HUES48 (cell line): ENCODE data around the gene TNN.
"Not testable (repeated sequence)": the region's sequence is repeated elsewhere in the genome, so short reads cannot be mapped to it uniquely, and the experiment has no call there.

Source experiments
- H3K27ac ChIP-seq: one replicate; pipeline ENCODE4 v1.7.0; 2013; ENCODE audit warnings: low read depth, low read length, inconsistent platforms
- H3K27me3 ChIP-seq: 2 replicates; pipeline ENCODE4 v1.6.1; 2013; ENCODE audit warnings: mild to moderate bottlenecking, low read length; ENCODE audit not compliant: control insufficient read depth, insufficient read depth
- H3K36me3 ChIP-seq: 2 replicates; pipeline ENCODE4 v1.6.1; 2013; ENCODE audit warnings: low read length; ENCODE audit not compliant: control insufficient read depth, insufficient read depth
- H3K4me1 ChIP-seq: 2 replicates; pipeline ENCODE4 v1.6.1; 2013; ENCODE audit warnings: mild to moderate bottlenecking, low read length; ENCODE audit not compliant: control insufficient read depth, insufficient read depth
- H3K4me3 ChIP-seq: 2 replicates; pipeline ENCODE4 v1.5.1; 2013; ENCODE audit warnings: mild to moderate bottlenecking, low read depth, low read length
- H3K9ac ChIP-seq: 2 replicates; pipeline ENCODE4 v1.6.1; 2013; ENCODE audit warnings: mild to moderate bottlenecking, low read depth, low read length, moderate library complexity
- H3K9me3 ChIP-seq: 2 replicates; pipeline ENCODE4 v1.6.1; 2013; ENCODE audit warnings: low read length; ENCODE audit not compliant: control insufficient read depth, insufficient read depth

Gene TNN

DNA sequence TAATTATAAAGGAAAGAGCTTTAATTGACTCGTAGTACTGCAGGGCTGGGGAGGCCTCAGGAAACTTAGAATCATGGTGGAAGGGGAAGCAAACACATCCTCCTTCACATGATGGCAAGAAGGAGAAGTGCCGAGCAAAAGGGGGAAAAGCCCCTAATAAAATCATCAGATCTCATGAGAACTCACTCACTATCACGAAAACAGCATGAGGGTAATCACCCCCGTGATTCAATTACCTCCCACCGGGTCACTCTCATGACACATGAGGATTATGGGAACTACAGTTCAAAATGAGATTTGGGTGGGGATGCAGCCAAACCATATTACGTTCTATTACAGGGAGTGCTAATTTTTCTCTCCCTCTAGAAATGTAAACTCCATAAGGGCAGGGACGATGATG is 30.2 kb upstream of the TNN start:
- H3K4me3 ChIP-seq, result no peak overlapping the region
- no peaks in the 10 kb centered on the region for H3K27me3 ChIP-seq
- H3K9ac ChIP-seq, result no peak overlapping the region
- H3K27ac ChIP-seq, result no peak overlapping the region
- no peaks in the 10 kb centered on the region for H3K36me3 ChIP-seq
- H3K4me1 ChIP-seq, result peaks cover 15% of the 10 kb centered on the region
- no peaks in the 10 kb centered on the region for H3K9me3 ChIP-seq

DNA sequence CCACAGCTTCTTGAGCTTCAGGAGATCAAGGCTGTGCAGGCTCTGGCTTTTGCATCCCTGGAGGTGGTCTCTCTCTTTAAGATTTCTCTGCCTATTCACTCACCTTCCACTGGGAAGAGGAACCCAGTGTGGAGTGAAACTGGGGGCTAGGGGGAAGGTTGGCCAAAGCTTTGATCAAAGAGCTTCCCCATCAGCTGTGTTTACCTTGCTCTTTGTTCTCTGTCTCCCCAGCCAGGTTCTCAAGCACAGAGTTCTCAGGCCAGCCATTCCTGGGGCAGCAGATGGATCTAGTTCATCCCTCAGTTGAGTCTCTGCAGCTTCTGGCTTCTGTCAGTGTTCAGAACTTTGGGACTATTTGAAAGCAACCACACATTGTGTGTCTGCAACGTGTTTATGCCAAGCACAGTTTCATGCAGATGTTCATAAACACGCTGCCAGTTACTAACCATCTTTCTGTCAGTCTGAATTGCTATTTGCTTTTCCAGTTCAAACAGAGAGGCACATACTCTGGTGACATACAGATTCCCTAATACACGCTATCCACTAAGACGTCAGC is 27.2 kb upstream of the TNN start:
- H3K9ac ChIP-seq, result no peak overlapping the region
- H3K27ac ChIP-seq, result no peak overlapping the region
- peaks cover 23% of the 10 kb centered on the region for H3K4me1 ChIP-seq
- H3K27me3 ChIP-seq, result no peaks in the 10 kb centered on the region
- H3K4me3 ChIP-seq, result no peak overlapping the region
- H3K9me3 ChIP-seq, result no peaks in the 10 kb centered on the region
- H3K36me3 ChIP-seq, result no peaks in the 10 kb centered on the region

- Histone ChIP-seq H3K4me1 (peaks cover 8% of the 10 kb centered on the region), H3K9ac (no peak overlapping the region), H3K27me3 (no peaks in the 10 kb centered on the region), H3K4me3 (no peak overlapping the region), H3K27ac (no peak overlapping the region), H3K36me3 (no peaks in the 10 kb centered on the region), H3K9me3 (no peaks in the 10 kb centered on the region)
These were observed 25.0 kb upstream of the TNN start for GRCh38 chr1:175042650-175043049.

- no peak overlapping the region for H3K9ac ChIP-seq
- H3K4me3 ChIP-seq, result no peak overlapping the region
These were observed 23.8 kb upstream of the TNN start for GRCh38 chr1:175043824-175044223.

GRCh38 chr1:175044591-175044990 is 23.0 kb upstream of the TNN start:
- not testable (repeated sequence) for H3K9ac ChIP-seq, H3K27ac ChIP-seq, H3K36me3 ChIP-seq, H3K27me3 ChIP-seq, H3K9me3 ChIP-seq, H3K4me3 ChIP-seq, H3K4me1 ChIP-seq

More at GRCh38 chr1:175043824-175044223, 23.8 kb upstream of the TNN start:
- Histone ChIP-seq H3K4me1 (peaks cover 8% of the 10 kb centered on the region), H3K27ac (no peak overlapping the region), H3K27me3 (no peaks in the 10 kb centered on the region), H3K9me3 (no peaks in the 10 kb centered on the region), H3K36me3 (no peaks in the 10 kb centered on the region)

DNA sequence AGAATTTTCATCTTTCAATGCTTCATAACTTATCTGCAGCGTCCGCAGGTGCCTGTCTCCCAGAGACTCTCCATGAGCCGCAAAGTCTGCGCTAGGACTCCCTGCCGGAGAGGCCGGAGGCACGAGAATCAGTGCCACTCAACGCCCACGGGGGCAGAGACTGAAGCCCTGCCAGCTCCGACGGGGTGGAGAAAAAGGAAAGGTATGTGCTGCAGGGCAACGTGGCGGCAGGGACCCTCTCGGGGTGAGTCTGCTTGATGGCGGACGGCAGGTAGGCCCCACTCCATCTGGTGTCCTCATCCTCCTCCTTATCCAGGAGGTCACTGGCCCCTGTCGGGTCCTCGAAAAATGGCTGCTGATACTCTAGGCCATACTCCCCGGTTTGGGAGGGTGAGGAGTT is 22.5 kb upstream of the TNN start:
- H3K9ac ChIP-seq, result no peak overlapping the region
- no peaks in the 10 kb centered on the region for H3K36me3 ChIP-seq
- H3K27ac ChIP-seq, result no peak overlapping the region
- no peak overlapping the region for H3K4me3 ChIP-seq
- H3K4me1 ChIP-seq, result peaks cover 8% of the 10 kb centered on the region
- H3K9me3 ChIP-seq, result no peaks in the 10 kb centered on the region
- H3K27me3 ChIP-seq, result no peaks in the 10 kb centered on the region

DNA sequence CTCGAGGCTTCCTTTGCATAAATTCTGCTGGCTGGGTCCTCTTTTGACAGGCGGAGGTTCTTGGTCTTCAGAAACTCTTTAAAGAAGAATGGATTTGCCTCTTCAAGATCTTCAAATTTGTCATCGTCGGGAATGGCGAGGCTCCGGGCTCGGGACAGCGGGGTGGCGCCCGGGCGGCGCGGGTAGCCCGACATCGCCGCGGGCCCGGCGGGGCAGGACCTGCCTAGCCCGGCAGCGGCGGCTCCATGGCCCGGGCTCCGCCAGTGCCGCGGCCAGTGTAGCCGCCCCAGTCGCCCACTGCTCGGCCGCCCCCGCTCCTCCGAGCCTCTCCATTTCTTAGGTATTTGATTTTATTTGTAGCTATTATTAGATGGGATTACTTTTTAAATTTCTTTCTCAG is 22.1 kb upstream of the TNN start:
- Histone ChIP-seq H3K27ac (no peak overlapping the region), H3K4me1 (peaks cover 8% of the 10 kb centered on the region), H3K27me3 (no peaks in the 10 kb centered on the region), H3K9me3 (no peaks in the 10 kb centered on the region), H3K4me3 (no peak overlapping the region), H3K9ac (no peak overlapping the region), H3K36me3 (no peaks in the 10 kb centered on the region)

- Histone ChIP-seq H3K27me3 (no peaks in the 10 kb centered on the region), H3K36me3 (no peaks in the 10 kb centered on the region), H3K27ac (no peak overlapping the region), H3K4me1 (no peaks in the 10 kb centered on the region), H3K4me3 (no peak overlapping the region), H3K9ac (no peak overlapping the region), H3K9me3 (no peaks in the 10 kb centered on the region)
These were observed 16.6 kb upstream of the TNN start for GRCh38 chr1:175050992-175051391.

DNA sequence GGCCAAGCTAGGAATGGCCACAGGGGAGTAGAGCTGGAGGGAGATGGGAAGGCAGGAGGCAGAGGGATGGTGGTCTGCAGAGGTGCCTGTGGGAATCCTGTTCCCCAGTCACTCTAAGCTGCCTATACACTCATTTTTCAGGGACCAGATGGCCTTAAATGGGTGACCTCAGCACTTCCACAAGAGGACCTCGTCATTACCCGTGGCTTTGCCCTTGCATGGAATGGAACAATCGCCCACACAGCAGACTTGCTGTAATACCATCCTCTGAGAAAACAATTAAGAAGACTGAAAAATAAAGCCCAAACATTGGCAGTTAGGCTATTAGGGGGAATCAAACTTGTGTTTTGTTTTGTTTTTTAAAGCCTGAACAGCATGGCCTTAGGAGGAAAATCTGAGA is 12.9 kb upstream of the TNN start:
- Histone ChIP-seq H3K4me3 (no peak overlapping the region), H3K9ac (no peak overlapping the region), H3K27ac (no peak overlapping the region), H3K27me3 (no peaks in the 10 kb centered on the region), H3K4me1 (no peaks in the 10 kb centered on the region), H3K36me3 (no peaks in the 10 kb centered on the region), H3K9me3 (no peaks in the 10 kb centered on the region; the same call in 1 of the 2 replicates)

DNA sequence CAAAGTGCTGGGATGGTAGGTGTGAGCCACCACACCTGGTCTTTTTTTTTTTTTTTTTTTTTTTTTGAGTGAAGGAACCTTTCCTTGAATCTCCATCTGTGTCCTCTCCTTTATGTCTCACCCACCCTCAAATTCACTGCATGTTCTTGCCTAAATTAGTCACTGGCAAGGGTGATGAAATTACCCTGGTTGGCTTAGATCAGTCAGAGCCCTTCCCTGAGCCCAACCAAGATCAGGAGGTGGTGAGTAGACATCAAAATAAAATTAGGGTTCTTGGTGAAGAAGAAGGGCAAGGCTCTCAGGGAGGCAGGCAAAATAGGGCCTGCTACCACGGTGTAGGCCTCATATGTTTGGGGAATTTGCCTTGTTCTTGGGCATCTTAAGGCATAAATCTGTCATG is 5.3 kb upstream of the TNN start:
- no peaks in the 10 kb centered on the region; the same call in 1 of the 2 replicates for H3K9me3 ChIP-seq
- no peak overlapping the region for H3K9ac ChIP-seq
- H3K27ac ChIP-seq, result no peak overlapping the region
- H3K4me3 ChIP-seq, result no peak overlapping the region
- H3K36me3 ChIP-seq, result no peaks in the 10 kb centered on the region
- no peaks in the 10 kb centered on the region for H3K4me1 ChIP-seq
- H3K27me3 ChIP-seq, result no peaks in the 10 kb centered on the region

GRCh38 chr1:175062858-175063257 is 4.8 kb upstream of the TNN start:
- Histone ChIP-seq H3K4me1 (peaks cover 4% of the 10 kb centered on the region), H3K9me3 (no peaks in the 10 kb centered on the region; the same call in 1 of the 2 replicates), H3K9ac (no peak overlapping the region), H3K27me3 (no peaks in the 10 kb centered on the region), H3K4me3 (no peak overlapping the region), H3K27ac (no peak overlapping the region), H3K36me3 (no peaks in the 10 kb centered on the region)

DNA sequence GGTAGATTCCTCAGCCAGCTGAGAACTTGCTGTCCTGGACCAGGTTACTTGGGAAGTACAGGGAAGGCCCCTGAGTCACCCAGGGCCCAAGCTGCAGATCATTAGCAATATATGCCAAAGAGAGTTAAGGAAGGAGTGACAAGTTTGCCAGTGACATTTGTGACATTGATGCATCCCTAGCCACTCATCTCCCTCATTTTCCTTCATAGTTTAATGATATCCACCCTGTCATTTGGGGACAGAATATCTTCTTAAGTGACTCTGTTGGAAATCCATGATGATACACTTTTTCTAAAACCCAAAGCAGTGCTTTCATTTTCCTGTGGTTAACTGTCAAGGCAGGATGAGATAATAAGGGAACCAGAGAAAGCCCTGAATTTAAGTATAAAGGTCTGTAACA is 3.2 kb downstream of the TNN start:
- Histone ChIP-seq H3K27ac (no peak overlapping the region), H3K9me3 (no peaks in the 10 kb centered on the region), H3K9ac (no peak overlapping the region), H3K4me1 (peaks cover 32% of the 10 kb centered on the region), H3K4me3 (no peak overlapping the region), H3K36me3 (no peaks in the 10 kb centered on the region), H3K27me3 (no peaks in the 10 kb centered on the region)
